Measurements from ENCODE around the gene DYSF. TPM values are rescaled to one million over a fixed set of nuclear protein-coding genes. Genes with fewer than 3 reads are reported as not detected.

DYSF gene
- total and polyA plus RNA-seq, 2 donors (not counting 3 experiments of a cell fraction or from before 2014, with no cell fraction given): 50.9 to 152 TPM

DNA sequence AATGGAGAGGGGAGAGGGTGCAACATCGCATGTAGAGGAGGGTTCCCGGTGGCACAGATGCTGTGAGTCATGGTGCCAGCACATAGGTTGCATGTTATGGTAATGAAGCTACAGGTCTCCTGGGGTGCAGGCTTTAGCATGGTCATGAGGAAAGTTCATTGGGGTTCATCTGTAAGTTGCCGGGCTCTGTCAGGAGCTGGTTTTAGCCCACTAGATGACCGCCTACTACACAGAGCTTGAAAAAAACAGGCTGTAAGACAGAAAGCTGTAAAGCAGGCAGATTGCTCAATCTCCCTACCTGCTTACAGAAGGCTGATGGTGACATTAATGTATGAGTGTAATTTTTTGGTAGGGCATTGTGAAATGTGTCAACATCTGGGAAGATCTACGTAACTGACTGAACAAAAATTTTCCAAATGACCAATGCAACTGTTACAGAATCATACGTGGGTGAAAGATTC, 23.9 kb downstream of the DYSF start:
- no peak for DNase-seq (ENCODE audit: low read depth, low spot score)
- Histone ChIP-seq H3K9ac (replicated peaks; ENCODE audit: extremely low read depth, insufficient read depth, low read length) (no peak overlapping the region), H3K36me3 (ENCODE audit: control insufficient read depth in 2 of 2, extremely low read depth in 1 of 2, insufficient read depth in 2 of 2, low read length in 2 of 2) (peaks cover 5 to 15% of the 10 kb centered on the region in 2 experiments), H3K4me2 (ENCODE audit: insufficient read depth, low read length) (no peak overlapping the region), H3K9me3 (replicated peaks; ENCODE audit: control insufficient read depth, insufficient read depth, low read length) (no peaks in the 10 kb centered on the region), H4K20me1 (replicated peaks; ENCODE audit: control insufficient read depth, extremely low read depth, insufficient read depth, low read length) (no peaks in the 10 kb centered on the region), H3K27me3 (ENCODE audit: control insufficient read depth in 2 of 2, insufficient read depth in 2 of 2, low read length in 2 of 2) (no peaks in the 10 kb centered on the region), H3K4me1 (ENCODE audit: control insufficient read depth, extremely low read depth, insufficient read depth, low read length) (peaks cover 12% of the 10 kb centered on the region), H3K79me2 (ENCODE audit: control insufficient read depth, insufficient read depth, low read length) (no peaks in the 10 kb centered on the region), H2AFZ (ENCODE audit: low read depth, low read length) (no peak overlapping the region), H3K27ac (ENCODE audit: insufficient read depth, low read depth, low read length) (no peak overlapping the region), H3K4me3 (replicated peaks in 1 of 3; ENCODE audit: insufficient read depth in 1 of 3, low read depth in 1 of 3, low read length in 3 of 3) (no peak overlapping the region), H3K9me1 (replicated peaks; ENCODE audit: control insufficient read depth, extremely low read depth, insufficient read depth, low read length) (no peaks in the 10 kb centered on the region)
- ChIA-PET CTCF (interaction anchor here (0.7 to 1.7 kb wide), 6 partner anchors 10 to 138 kb away, joined by 3 to 6 read pairs (median 4); no protein-coding TSS in a partner anchor), POLR2A (interaction anchor here (0.7 kb wide), 1 partner anchor 18 kb away, joined by 5 read pairs; no protein-coding TSS in a partner anchor)
- BruUV-seq (replicated peaks): no TSS peak
- intact Hi-C loops (cut with micrococcal nuclease): no loop called here
- TF ChIP-seq MYC (IDR thresholded peaks at IDR 0.05; ENCODE audit: low read depth, low read length) (no peak), FOS (IDR thresholded peaks at IDR 0.05; ENCODE audit: borderline replicate concordance, insufficient read depth, low read length) (no peak), JUN (IDR thresholded peaks at IDR 0.05; ENCODE audit: borderline replicate concordance, insufficient read depth, insufficient read length, low read depth) (no peak), EZH2 (IDR thresholded peaks at IDR 0.05; ENCODE audit: borderline replicate concordance, low read depth, low read length, severe bottlenecking) (no peak)
- TF ChIP-seq, protein P1, sequence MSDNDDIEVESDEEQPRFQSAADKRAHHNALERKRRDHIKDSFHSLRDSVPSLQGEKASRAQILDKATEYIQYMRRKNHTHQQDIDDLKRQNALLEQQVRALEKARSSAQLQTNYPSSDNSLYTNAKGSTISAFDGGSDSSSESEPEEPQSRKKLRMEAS (IDR thresholded peaks at IDR 0.05; ENCODE audit: insufficient read depth, insufficient read length): no peak
- TF ChIP-seq, protein P2, sequence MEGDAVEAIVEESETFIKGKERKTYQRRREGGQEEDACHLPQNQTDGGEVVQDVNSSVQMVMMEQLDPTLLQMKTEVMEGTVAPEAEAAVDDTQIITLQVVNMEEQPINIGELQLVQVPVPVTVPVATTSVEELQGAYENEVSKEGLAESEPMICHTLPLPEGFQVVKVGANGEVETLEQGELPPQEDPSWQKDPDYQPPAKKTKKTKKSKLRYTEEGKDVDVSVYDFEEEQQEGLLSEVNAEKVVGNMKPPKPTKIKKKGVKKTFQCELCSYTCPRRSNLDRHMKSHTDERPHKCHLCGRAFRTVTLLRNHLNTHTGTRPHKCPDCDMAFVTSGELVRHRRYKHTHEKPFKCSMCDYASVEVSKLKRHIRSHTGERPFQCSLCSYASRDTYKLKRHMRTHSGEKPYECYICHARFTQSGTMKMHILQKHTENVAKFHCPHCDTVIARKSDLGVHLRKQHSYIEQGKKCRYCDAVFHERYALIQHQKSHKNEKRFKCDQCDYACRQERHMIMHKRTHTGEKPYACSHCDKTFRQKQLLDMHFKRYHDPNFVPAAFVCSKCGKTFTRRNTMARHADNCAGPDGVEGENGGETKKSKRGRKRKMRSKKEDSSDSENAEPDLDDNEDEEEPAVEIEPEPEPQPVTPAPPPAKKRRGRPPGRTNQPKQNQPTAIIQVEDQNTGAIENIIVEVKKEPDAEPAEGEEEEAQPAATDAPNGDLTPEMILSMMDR (IDR thresholded peaks at IDR 0.05; ENCODE audit: extremely low read depth in 1 of 2, insufficient read depth in 1 of 2, low read depth in 1 of 2, low read length in 2 of 2): no peak
- dilution Hi-C loops (cut with MboI; ENCODE audit: extremely low pct_ligation_motif_present, low sequenced_read_pairs): no loop called here
- no peak for FAIRE-seq

Data from endothelial cell of umbilical vein (primary cell).